Ovary (tissue), 3 donors: ENCODE measurements around the gene DOCK2.
"Not testable (repeated sequence)": the region's sequence is repeated elsewhere in the genome, so short reads cannot be mapped to it uniquely, and the experiment has no call there.

Experiments used
- POLR2A ChIP-seq: fragments of 450-650 bp; IDR thresholded peaks from one replicate; pipeline ENCODE4 v1.6.1; 2017; ENCODE audit warnings: antibody characterized with exemption, mild to moderate bottlenecking, moderate library complexity
- TF ChIP-seq, protein P1 (sequence below), 3 donors: fragments of 450-650 bp in 2 of 3; fragments of 200-600 bp in 1 of 3; IDR thresholded peaks; one replicate each; pipeline versions ENCODE4 v1.5.1 to v1.8.0; 2016 to 2022; ENCODE audit warnings: antibody characterized with exemption in 3 of 3, mild to moderate bottlenecking in 1 of 3
- donor health status: DM: no; HTN: no; CAD: no.

DNA sequence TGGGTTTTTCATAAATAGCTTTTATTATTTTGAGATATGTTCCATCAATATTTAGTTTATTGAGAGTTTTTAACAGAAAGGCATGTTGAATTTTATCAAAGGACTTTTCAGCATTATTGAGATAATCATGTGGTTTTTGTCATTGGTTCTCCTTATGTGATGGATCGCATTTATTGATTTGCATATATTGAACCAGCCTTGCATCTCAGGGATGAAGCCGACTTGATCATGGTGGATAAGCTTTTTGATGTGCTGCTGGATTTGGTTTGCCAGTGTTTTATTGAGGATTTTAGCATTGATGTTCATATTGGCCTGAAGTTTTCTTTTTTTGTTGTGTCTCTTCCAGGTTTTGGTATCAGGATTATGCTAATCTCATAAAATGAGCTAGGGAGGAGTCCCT lies 12.8 kb upstream of the DOCK2 start:
- TF ChIP-seq, protein P1, sequence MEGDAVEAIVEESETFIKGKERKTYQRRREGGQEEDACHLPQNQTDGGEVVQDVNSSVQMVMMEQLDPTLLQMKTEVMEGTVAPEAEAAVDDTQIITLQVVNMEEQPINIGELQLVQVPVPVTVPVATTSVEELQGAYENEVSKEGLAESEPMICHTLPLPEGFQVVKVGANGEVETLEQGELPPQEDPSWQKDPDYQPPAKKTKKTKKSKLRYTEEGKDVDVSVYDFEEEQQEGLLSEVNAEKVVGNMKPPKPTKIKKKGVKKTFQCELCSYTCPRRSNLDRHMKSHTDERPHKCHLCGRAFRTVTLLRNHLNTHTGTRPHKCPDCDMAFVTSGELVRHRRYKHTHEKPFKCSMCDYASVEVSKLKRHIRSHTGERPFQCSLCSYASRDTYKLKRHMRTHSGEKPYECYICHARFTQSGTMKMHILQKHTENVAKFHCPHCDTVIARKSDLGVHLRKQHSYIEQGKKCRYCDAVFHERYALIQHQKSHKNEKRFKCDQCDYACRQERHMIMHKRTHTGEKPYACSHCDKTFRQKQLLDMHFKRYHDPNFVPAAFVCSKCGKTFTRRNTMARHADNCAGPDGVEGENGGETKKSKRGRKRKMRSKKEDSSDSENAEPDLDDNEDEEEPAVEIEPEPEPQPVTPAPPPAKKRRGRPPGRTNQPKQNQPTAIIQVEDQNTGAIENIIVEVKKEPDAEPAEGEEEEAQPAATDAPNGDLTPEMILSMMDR (IDR thresholded peaks at IDR 0.05): not testable (repeated sequence)
- TF ChIP-seq POLR2A: not testable (repeated sequence)
